ENCODE results near the gene GNB5.
A peak's percentile ranks its signal among the peaks of the same experiment; 100 is the strongest.

The GNB5 gene

GRCh38 chr15:52159645-52160044, 31.5 kb downstream of the GNB5 start:
- DNase-seq (ENCODE audit: low spot score), result no peak
- CTCF ChIA-PET, result interaction anchor here (0.6 to 0.7 kb wide), 2 partner anchors 77 to 633 kb away, joined by 3 read pairs; no protein-coding TSS in a partner anchor
- POLR2A ChIA-PET (ENCODE audit: low non-redundant PET), result no interaction called here

DNA sequence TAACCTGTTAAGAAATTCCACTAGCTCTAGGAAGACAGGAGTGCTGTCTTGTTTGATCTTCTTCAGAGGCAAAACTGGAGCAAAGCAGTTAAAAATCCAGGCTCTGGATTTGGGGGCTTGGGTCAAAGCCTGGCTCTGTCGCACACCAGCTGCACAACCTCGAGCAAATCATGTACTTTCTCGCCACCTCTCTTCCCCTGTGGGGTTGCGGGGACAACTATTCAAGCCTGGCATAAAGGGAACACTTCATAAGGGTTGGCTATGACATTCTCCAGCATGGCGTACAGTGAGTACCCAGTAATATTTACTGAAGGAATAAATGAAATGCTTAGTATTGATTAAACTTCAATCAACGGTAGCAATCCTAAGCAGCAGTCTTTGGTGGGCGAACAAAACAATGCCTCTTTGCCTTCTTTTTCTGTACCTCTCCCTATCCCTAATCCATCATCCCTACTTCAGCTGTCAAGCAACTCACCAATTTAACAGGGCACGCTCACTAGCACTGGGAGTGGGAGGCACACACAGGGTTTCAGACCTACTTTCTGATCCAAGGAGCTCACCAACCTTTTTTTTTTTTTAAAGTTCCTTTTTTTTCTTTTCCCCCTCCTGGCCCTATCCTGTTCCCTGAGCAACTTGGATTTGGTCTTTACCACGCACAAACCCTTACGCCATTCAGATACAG, 33.0 kb downstream of the GNB5 start:
- TF ChIP-seq, protein P1, sequence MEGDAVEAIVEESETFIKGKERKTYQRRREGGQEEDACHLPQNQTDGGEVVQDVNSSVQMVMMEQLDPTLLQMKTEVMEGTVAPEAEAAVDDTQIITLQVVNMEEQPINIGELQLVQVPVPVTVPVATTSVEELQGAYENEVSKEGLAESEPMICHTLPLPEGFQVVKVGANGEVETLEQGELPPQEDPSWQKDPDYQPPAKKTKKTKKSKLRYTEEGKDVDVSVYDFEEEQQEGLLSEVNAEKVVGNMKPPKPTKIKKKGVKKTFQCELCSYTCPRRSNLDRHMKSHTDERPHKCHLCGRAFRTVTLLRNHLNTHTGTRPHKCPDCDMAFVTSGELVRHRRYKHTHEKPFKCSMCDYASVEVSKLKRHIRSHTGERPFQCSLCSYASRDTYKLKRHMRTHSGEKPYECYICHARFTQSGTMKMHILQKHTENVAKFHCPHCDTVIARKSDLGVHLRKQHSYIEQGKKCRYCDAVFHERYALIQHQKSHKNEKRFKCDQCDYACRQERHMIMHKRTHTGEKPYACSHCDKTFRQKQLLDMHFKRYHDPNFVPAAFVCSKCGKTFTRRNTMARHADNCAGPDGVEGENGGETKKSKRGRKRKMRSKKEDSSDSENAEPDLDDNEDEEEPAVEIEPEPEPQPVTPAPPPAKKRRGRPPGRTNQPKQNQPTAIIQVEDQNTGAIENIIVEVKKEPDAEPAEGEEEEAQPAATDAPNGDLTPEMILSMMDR (conservative IDR thresholded peaks at IDR 0.05; ENCODE audit: low read depth), result no peak
- ChIA-PET POLR2A (ENCODE audit: low non-redundant PET) (no interaction called here), CTCF (interaction anchor here (0.6 to 0.8 kb wide), 4 partner anchors 16 to 1676 kb away, joined by 4 to 6 read pairs (median 4); no protein-coding TSS in a partner anchor)
- no peak overlapping the region for H3K27ac ChIP-seq
- DNase-seq (ENCODE audit: low spot score), result no peak

More at GRCh38 chr15:52159645-52160044, 31.5 kb downstream of the GNB5 start:
- TF ChIP-seq, protein P1 (conservative IDR thresholded peaks at IDR 0.05; ENCODE audit: low read depth), result no peak
- H3K27ac ChIP-seq, result no peak overlapping the region

DNA sequence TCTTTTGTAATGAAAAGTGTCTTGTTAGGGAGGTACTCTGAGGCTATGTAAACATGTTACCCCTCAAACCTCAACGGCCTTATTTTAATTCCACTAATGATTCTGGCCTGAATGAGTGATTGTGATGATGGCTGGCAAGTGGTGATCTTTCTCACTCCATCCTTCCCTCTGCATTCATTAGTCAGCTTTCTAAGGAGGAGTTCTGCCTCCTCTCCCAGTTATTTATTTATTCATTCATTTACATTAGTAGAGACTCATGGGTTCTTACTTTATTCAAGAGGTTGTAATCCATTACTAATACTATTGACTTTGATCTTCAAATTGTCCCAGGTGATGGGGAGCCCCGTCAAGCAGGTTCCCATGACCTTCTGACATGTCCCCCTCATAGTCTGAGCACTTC, 35.3 kb downstream of the GNB5 start:
- no peak for DNase-seq (ENCODE audit: low spot score)
- CTCF ChIA-PET, result interaction anchor here (0.7 kb wide), 1 partner anchor 174 kb away, joined by 3 read pairs; no protein-coding TSS in a partner anchor
- POLR2A ChIA-PET (ENCODE audit: low non-redundant PET), result no interaction called here
- H3K27ac ChIP-seq, result no peak overlapping the region
- TF ChIP-seq, protein P1 (conservative IDR thresholded peaks at IDR 0.05; ENCODE audit: low read depth), result no peak

- H3K27ac ChIP-seq, result peak overlapping the region; percentile 5
- TF ChIP-seq, protein P1 (conservative IDR thresholded peaks at IDR 0.05; ENCODE audit: low read depth), result no peak
- CTCF ChIA-PET, result interaction anchor here (0.5 to 0.7 kb wide), 2 partner anchors 99 to 174 kb away, joined by 3 to 6 read pairs; no protein-coding TSS in a partner anchor
- DNase-seq (ENCODE audit: low spot score), result no peak
- POLR2A ChIA-PET (ENCODE audit: low non-redundant PET), result no interaction called here
Observed at GRCh38 chr15:52154896-52155865, 36.0 kb downstream of the GNB5 start.

DNA sequence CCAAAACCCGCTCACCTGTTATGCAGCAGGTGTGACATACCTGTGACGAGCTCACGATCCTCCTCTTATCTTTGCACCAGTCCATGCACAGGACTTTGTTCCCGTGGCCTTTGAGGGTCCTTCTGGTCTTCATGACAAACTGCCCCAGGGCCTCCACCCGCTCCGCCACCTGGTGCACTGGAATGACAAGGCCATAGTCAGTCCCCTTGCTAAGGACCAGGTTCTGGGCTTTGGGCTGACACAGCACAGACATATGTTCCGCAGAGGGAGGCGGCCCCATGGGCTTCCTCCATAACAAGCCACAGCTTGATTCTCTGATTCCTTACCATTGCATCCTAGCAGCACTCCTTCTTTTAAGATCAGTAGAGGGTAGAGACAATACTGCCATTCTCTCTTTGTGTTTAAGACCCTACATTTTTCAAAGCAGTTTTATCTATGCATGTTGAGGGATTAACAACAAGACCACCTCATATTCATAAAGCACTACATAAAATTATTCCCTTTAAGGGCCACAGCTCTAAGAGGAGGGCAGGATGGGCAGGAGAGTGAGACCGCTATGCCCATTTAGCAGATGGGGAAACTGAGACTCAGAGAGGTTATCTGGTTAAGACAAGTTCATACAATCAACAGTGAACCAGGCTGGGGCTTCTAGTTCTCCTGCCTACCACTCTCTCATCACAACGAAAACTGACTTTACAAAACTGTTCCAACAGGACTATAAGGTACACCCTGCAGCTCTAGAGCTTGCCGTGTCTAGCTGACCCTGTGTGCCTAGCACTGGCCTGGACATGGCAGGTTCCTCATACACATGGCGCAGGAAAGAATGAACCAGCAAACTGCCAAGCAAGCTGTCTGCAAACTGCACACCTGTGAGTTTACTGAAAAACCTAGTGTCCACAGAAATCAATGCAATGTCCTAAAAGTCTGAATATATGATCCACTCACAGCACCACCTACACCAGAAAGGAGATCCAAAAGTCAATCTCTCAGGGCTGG, 37.0 kb downstream of the GNB5 start:
- CTCF ChIA-PET, result interaction anchor here (0.6 kb wide), 2 partner anchors 75 to 114 kb away, joined by 3 read pairs; no protein-coding TSS in a partner anchor
- TF ChIP-seq, protein P1 (conservative IDR thresholded peaks at IDR 0.05; ENCODE audit: low read depth), result no peak
- POLR2A ChIA-PET (ENCODE audit: low non-redundant PET), result no interaction called here
- peak overlapping the region; percentile 5 for H3K27ac ChIP-seq
- DNase-seq (ENCODE audit: low spot score), result no peak

Data from RWPE1 (cell line).